Gastroesophageal sphincter (tissue), 4 donors: ENCODE data around the gene ATXN2. TPM values are rescaled to one million over a fixed set of nuclear protein-coding genes. Genes with fewer than 3 reads are reported as not detected.

Source experiments
- ATAC-seq: fragments of 150-250 bp; one replicate; pipeline ENCODE4 v1.9.1; 2016; ENCODE audit warnings: mild to moderate bottlenecking, moderate library complexity
- H3K27ac ChIP-seq, 4 donors: fragments of 200-600 bp; sonication (generic) in 3 of 4; 1 replicate in 3 of 4; 2 replicates in 1 of 4; pipeline ENCODE4 v1.5.1; 2016 to 2019
- H3K27me3 ChIP-seq: fragments of 200-600 bp; sonication (generic); one replicate; pipeline ENCODE4 v1.5.1; 2019
- H3K36me3 ChIP-seq, 2 donors: fragments of 200-600 bp; sonication (generic); one replicate each; pipeline ENCODE4 v1.5.1; 2019; ENCODE audit warnings: control low read depth in 1 of 2
- H3K4me1 ChIP-seq, 3 donors: fragments of 200-600 bp; sonication (generic); 1 replicate in 2 of 3; 2 replicates in 1 of 3; pipeline ENCODE4 v1.5.1; 2016 to 2019; ENCODE audit warnings: control low read depth in 2 of 3
- H3K4me3 ChIP-seq, 2 donors: fragments of 200-600 bp; sonication (generic); one replicate each; pipeline ENCODE4 v1.5.1; 2019; ENCODE audit warnings: mild to moderate bottlenecking in 1 of 2, moderate library complexity in 1 of 2
- H3K9me3 ChIP-seq, 3 donors: fragments of 200-600 bp; sonication (generic); one replicate each; pipeline ENCODE4 v1.5.1; 2017 to 2019; ENCODE audit warnings: control low read depth in 2 of 3
- EP300 ChIP-seq: sonication (generic); formaldehyde crosslinking; IDR thresholded peaks from one replicate; pipeline ENCODE4 v1.6.1; 2017; ENCODE audit warnings: antibody characterized with exemption, mild to moderate bottlenecking
- POLR2A ChIP-seq, 2 donors: fragments of 450-650 bp; IDR thresholded peaks; one replicate each; pipeline ENCODE4 v1.6.1; 2017; ENCODE audit warnings: antibody characterized with exemption in 2 of 2, mild to moderate bottlenecking in 2 of 2, moderate library complexity in 1 of 2
- POLR2AphosphoS5 ChIP-seq: sonication (generic); formaldehyde crosslinking; IDR thresholded peaks from one replicate; pipeline ENCODE4 v1.6.1; 2017; ENCODE audit warnings: antibody characterized with exemption
- WGBS, 2 donors: methylation state at CpG; one replicate each; pipeline ENCODE4 v1.1.5; 2018; ENCODE audit warnings: low coverage in 1 of 2; 5-methylcytosine and 5-hydroxymethylcytosine counted together
- total RNA-seq, 4 donors: library from RNA; depleted of rRNA; stranded (reverse); fragments of >200 nt; gene quantifications; one replicate each; pipeline ENCODE4 v1.1.0, GENCODE V29; 2016
- TF ChIP-seq, protein P1 (sequence below), 4 experiments: fragments of 200-600 bp in 2 of 4; fragments of 450-650 bp in 2 of 4; sonication (generic) in 1 of 4; IDR thresholded peaks; one replicate each; pipeline ENCODE4 v1.5.1; 2017 to 2019; ENCODE audit warnings: antibody characterized with exemption in 4 of 4, mild to moderate bottlenecking in 2 of 4, moderate library complexity in 2 of 4

Gene ATXN2
- total RNA-seq, 4 donors from 2014 or later: 40.9 to 93.4 (median 50.1) TPM

DNA sequence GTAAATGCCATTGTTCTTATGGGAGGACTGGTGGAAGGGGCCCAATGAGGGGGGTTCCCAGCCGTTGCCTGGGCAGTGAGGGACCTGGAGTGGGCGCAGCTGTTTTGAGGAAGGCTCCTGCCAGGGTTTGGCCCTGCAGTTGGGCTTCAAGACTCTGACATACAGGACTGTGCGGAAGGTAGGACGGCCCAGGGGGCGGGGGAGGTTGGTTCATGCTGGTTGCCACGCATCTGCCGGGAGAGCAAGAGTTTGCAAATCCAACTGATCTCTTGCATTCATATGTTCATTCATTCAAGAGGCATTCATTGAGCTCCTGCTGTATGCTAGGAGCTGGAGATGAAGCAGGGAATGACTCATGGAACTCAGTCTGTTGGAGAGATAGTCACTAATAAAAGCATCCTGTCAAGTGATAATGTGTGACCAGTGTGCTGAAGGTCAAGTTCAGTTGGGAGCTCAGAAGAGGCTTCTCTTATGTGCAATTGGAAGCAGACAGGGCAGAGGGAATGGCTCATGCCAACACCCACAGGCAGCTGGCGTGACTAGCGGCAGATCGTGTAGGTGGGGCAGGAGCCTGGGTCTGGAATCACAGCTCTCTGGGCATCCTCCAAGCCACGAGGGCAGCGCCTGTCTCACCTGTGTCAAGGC is 185.6 kb downstream of the ATXN2 start:
- H3K27ac ChIP-seq: peak overlapping the region in 1 of 4 donors; percentile 74
- no peaks in the 10 kb centered on the region for H3K9me3 ChIP-seq
- no peak for ATAC-seq
- WGBS, 2 donors: 80% methylated on average over 8 of the region's 12 CpGs; no CpG with 5 or more reads in 1 of the 2 donors
- no peak overlapping the region for H3K4me3 ChIP-seq
- TF ChIP-seq, protein P1, sequence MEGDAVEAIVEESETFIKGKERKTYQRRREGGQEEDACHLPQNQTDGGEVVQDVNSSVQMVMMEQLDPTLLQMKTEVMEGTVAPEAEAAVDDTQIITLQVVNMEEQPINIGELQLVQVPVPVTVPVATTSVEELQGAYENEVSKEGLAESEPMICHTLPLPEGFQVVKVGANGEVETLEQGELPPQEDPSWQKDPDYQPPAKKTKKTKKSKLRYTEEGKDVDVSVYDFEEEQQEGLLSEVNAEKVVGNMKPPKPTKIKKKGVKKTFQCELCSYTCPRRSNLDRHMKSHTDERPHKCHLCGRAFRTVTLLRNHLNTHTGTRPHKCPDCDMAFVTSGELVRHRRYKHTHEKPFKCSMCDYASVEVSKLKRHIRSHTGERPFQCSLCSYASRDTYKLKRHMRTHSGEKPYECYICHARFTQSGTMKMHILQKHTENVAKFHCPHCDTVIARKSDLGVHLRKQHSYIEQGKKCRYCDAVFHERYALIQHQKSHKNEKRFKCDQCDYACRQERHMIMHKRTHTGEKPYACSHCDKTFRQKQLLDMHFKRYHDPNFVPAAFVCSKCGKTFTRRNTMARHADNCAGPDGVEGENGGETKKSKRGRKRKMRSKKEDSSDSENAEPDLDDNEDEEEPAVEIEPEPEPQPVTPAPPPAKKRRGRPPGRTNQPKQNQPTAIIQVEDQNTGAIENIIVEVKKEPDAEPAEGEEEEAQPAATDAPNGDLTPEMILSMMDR (IDR thresholded peaks at IDR 0.05): no peak
- no peak for TF ChIP-seq EP300
- TF ChIP-seq POLR2A (IDR thresholded peaks at IDR 0.05): no peak
- peaks cover 0 to 59% (median 37%) of the 10 kb centered on the region in 3 donors for H3K4me1 ChIP-seq
- H3K36me3 ChIP-seq: peaks cover 0 to 18% of the 10 kb centered on the region in 2 donors
- H3K27me3 ChIP-seq: no peaks in the 10 kb centered on the region

DNA sequence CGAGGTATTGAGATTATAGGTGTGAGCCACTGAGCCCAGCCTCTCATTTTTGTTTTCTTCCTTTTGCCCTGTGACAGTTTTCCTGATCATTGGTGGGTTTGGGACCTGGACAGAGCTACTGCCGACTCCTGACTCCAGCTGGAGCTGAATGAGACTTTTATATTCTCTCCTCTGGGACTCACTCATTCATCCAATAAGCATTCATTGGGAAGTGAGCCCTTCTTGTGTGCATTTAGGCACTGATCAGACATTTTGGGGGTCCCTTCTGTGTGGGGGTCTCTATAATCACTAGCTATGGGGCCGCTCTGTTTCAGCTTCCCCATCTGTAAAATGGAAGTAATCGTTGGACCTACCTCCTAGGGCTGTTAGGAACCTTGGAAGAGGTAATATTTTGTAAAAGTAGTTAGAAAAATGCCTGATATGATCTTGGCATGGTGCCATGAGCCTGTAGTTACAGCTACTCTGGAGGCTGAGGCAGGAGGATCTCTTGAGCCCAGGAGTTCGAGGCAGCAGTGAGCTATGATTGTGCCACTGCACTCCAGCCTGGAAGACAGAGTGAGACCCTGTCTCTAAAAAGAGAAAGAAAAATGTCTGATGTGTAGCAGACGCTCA is 186.2 kb downstream of the ATXN2 start:
- ATAC-seq: no peak
- Histone ChIP-seq H3K4me3 (no peak overlapping the region), H3K9me3 (no peaks in the 10 kb centered on the region), H3K27me3 (no peaks in the 10 kb centered on the region), H3K27ac (peak overlapping the region in 3 of 4 donors; percentile 63 to 87 (median 74)), H3K4me1 (peaks cover 0 to 65% (median 43%) of the 10 kb centered on the region in 3 donors), H3K36me3 (peaks cover 0 to 12% of the 10 kb centered on the region in 2 donors)
- TF ChIP-seq EP300: no peak
- no peak for TF ChIP-seq POLR2A (IDR thresholded peaks at IDR 0.05)
- TF ChIP-seq POLR2AphosphoS5: no peak
- TF ChIP-seq, protein P1 (IDR thresholded peaks at IDR 0.05): no peak
- WGBS, 2 donors: 67 to 79% methylated on average over 3 to 5 of the region's 6 CpGs

DNA sequence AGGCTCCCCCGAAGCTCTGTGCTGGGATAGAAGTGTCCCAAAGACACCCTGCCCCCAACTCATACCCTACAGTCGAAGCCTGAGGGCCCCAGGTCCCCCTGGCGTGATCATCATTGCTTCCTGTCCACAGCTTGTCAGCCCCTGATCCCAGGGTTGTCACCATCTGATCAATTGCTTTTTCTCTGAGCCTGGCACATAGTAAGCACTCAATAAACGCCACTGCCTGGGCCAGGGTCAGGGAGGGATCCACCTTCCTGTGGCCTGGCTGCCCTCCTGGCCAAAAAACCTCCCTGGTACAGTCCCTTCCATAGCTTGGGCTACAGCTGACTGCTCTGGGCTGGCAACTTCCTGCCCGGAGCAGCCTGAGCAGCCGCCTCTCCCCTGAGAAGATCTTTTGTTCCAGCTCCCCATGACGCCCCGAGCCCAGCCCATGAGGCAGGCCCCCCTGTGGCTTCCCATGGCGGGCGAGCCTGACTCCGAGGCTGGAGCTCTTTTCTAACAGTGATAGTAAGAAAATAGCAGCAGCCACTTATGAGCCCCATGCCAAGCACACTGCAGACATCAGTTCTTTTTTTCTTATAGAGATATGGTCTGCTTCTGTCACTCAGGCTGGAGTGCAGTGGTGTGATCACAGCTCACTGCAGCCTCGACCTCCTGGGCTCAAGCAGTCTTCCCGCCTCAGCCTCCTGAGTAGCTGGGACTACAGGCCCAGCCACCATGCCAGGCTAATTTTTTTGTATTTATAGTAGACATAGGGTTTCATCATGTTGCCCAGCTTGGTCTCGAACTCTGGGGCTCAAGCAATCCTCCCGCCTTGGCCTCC is 186.9 kb downstream of the ATXN2 start:
- Histone ChIP-seq H3K36me3 (peaks cover 0 to 10% of the 10 kb centered on the region in 2 donors), H3K4me3 (no peak overlapping the region), H3K27me3 (no peaks in the 10 kb centered on the region), H3K4me1 (peaks cover 0 to 73% (median 50%) of the 10 kb centered on the region in 3 donors), H3K27ac (peak overlapping the region in 3 of 4 donors; percentile 63 to 87 (median 74)), H3K9me3 (no peaks in the 10 kb centered on the region)
- ATAC-seq: no peak
- no peak for TF ChIP-seq EP300
- TF ChIP-seq, protein P1 (IDR thresholded peaks at IDR 0.05): no peak
- no peak for TF ChIP-seq POLR2A (IDR thresholded peaks at IDR 0.05)
- no peak for TF ChIP-seq POLR2AphosphoS5
- 76 to 100% methylated on average over 2 to 8 of the region's 15 CpGs for WGBS, 2 donors

DNA sequence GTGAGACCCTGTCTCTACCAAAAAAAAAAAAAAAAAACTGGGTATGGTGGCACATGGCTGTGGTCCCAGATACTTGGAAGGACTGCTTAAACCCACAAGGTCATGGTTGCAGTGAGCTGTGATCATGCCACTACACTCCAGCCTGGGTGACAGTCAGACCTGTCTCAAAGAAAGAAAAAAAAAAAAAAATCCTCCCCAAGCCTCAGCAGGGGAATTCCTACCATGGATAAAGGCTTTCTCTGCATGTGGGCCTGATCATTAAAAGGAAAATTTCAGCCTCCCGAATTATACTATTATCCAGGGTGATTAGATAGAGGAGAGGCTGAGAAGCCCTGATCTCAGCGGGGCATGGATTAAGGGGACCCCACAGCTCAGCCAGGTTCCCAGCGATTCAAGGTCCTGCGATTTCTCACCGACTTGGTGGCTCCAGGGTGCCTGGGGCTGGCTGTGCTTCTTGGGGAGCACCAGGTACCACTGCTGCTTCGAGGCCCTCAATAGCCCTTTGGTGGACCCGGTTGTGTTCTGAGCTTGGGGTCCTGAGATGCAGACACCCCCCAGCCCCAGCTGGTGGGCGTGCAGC is 187.8 kb downstream of the ATXN2 start:
- ATAC-seq: no peak
- H3K4me3 ChIP-seq: no peak overlapping the region
- no peaks in the 10 kb centered on the region for H3K27me3 ChIP-seq
- TF ChIP-seq POLR2AphosphoS5: no peak
- TF ChIP-seq, protein P1 (IDR thresholded peaks at IDR 0.05): no peak
- no peak for TF ChIP-seq EP300
- TF ChIP-seq POLR2A (IDR thresholded peaks at IDR 0.05): no peak
- no peaks in the 10 kb centered on the region for H3K9me3 ChIP-seq
- peaks cover 0 to 7% of the 10 kb centered on the region in 2 donors for H3K36me3 ChIP-seq
- WGBS, 2 donors: 0 to 81% methylated on average over 1 to 5 of the region's 8 CpGs
- H3K27ac ChIP-seq: peak overlapping the region in 3 of 4 donors; percentile 63 to 87 (median 74)
- peaks cover 0 to 82% (median 57%) of the 10 kb centered on the region in 3 donors for H3K4me1 ChIP-seq
